Esophagus (tissue), 2 donors: ENCODE results near the gene ANXA8L1. TPM values are rescaled to one million over a fixed set of nuclear protein-coding genes. Genes with fewer than 3 reads are reported as not detected.
"Not testable (repeated sequence)": the region's sequence is repeated elsewhere in the genome, so short reads cannot be mapped to it uniquely, and the experiment has no call there.

Experiments used
- H3K27ac ChIP-seq, 2 donors: one replicate each; pipeline ENCODE4 v1.5.1; 2013; ENCODE audit warnings: low read depth in 2 of 2, mild to moderate bottlenecking in 2 of 2, inconsistent platforms in 1 of 2, low read length in 1 of 2, moderate library complexity in 1 of 2
- H3K27me3 ChIP-seq, 2 donors: one replicate each; pipeline ENCODE4 v1.6.1; 2013; ENCODE audit warnings: low read length in 2 of 2, control low read depth in 1 of 2, mild to moderate bottlenecking in 1 of 2; ENCODE audit not compliant: insufficient read depth in 2 of 2, control insufficient read depth in 1 of 2
- H3K36me3 ChIP-seq, 2 donors: one replicate each; pipeline ENCODE4 v1.6.1; 2013; ENCODE audit warnings: low read length in 1 of 2; ENCODE audit not compliant: control insufficient read depth in 2 of 2, insufficient read depth in 2 of 2
- H3K4me1 ChIP-seq, 2 donors: one replicate each; pipeline ENCODE4 v1.6.1; 2013; ENCODE audit warnings: low read length in 1 of 2; ENCODE audit not compliant: control insufficient read depth in 2 of 2, insufficient read depth in 2 of 2
- H3K4me3 ChIP-seq, 2 donors: one replicate each; pipeline ENCODE4 v1.5.1; 2013; ENCODE audit warnings: low read length in 2 of 2, mild to moderate bottlenecking in 2 of 2, low read depth in 1 of 2, moderate library complexity in 1 of 2
- H3K9me3 ChIP-seq, 2 donors: one replicate each; pipeline ENCODE4 v1.6.1; 2013; ENCODE audit warnings: mild to moderate bottlenecking in 2 of 2, low read depth in 1 of 2, low read length in 1 of 2, moderate library complexity in 1 of 2; ENCODE audit not compliant: control insufficient read depth in 2 of 2, insufficient read depth in 1 of 2
- WGBS, 2 donors: extraction: QIAGEN DNeasy Blood & Tissue Kit; methylation state at CpG; one replicate each; pipeline ENCODE4 v1.1.7; 2013; 5-methylcytosine and 5-hydroxymethylcytosine counted together
- polyA plus RNA-seq, 2 donors: library from polyadenylated mRNA; stranded (reverse); fragments of 200-250 nt; gene quantifications; one replicate each; pipeline ENCODE4 v1.2.3, GENCODE V29; 2013
- donor health status: healthy with polysubstance abuse.
- donor health status: Bipolar disorder and iron deficiency.

The ANXA8L1 gene
- polyA plus RNA-seq, 2 donors: 180 to 279 TPM

DNA sequence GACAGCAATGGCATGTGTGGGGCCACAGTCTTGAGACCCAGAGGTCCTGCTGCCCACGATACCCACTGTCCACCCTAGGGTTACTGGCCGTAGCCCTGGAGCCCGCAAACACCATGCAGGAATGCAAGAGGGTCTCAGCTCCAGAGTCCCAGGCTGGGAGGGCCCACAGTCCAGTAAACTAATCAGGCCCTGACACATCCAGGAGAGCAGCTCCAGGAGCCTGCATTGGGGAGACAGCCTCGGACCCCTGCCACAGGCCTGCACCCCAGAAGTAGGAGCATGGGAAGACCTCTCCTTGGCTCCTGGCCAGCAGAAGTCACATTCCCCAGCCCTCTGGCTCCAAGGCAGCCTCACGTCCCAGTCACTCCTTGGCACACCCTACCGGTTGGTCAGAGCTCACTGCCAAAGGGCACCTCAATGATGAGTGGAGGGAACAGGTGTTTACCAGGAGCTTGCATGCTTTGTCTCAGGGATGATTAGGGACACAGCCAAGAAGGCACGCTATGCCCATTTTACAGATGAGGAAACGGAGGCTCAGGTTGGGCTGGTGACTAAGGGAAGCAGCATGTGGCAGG is 7.8 kb upstream of the ANXA8L1 start:
- not testable (repeated sequence) for H3K4me3 ChIP-seq

DNA sequence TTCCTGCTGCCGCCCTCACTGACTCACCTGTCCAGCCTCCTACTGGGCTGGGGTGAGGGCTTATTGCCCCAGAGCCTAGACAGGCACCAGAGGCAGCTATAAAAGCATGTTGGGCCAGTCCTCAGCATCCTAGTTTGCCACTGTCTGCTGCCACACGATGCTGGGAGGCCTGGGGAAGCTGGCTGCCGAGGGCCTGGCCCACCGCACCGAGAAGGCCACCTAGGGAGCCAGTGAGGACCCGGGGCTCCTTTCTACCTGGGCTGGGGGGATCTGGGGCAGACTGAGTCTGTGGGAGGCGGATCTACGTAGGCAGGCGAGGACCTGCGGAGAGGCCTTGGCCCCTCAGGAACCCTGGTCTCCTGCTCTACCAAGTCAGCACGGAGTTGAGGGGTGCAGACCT is 6.6 kb upstream of the ANXA8L1 start:
- 91 to 92% methylated on average over 10 of the region's 11 CpGs for WGBS, 2 donors
- H3K9me3 ChIP-seq, H3K27me3 ChIP-seq, H3K36me3 ChIP-seq, H3K4me1 ChIP-seq, H3K4me3 ChIP-seq: not testable (repeated sequence)
- peak overlapping the region in 1 of 2 donors; percentile 64 for H3K27ac ChIP-seq

More for the DNA sequence above, 7.8 kb upstream of the ANXA8L1 start:
- peak overlapping the region in 1 of 2 donors; percentile 49 for H3K27ac ChIP-seq
- not testable (repeated sequence) for H3K4me1 ChIP-seq, H3K36me3 ChIP-seq, H3K9me3 ChIP-seq, H3K27me3 ChIP-seq
- WGBS, 2 donors: 72 to 91% methylated on average over 5 to 6 of the region's 8 CpGs

DNA sequence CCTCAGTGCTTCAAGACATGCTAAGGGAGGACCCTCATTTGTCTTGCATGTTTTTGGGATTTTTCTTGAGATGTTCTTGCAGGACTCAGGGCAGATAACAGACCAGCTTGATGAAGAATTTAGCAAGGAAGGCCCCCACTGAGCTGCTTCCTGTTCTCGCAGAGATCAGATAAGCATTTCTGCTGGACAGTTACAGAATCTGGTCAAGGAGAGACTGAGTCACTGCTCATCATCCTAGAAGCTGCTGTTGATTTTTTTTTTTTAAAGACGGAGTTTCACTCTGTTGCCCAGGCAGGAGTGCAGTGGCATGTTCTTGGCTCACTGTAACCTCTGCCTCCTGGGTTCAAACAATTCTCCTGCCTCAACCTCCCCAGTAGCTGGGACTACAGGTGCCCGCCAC is 1.2 kb upstream of the ANXA8L1 start:
- not testable (repeated sequence) for H3K27me3 ChIP-seq, H3K36me3 ChIP-seq
- WGBS, 2 donors: 57 to 80% methylated on average over 2 to 3 of the region's 3 CpGs

DNA sequence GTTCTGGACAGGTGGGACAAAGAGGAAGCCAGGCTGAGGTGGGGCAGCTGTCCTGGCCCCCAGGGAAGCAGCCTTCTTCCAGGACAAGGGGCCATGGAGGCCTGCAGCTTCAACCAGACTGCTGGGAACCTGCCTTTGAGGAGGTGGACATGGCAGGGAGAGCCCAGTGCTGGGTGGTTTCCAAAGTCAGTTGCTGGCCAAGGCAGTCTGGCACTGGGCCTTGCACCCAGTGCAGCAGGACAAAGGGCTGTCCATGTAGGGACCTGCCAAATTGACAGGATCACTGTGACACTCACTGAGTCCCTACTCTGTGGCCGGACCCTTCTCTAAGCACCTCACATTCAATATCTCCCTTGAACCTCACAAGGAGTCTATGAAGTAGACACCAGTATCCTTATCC is 1.4 kb downstream of the ANXA8L1 start:
- H3K27me3 ChIP-seq, H3K36me3 ChIP-seq, H3K27ac ChIP-seq, H3K4me1 ChIP-seq, H3K9me3 ChIP-seq, H3K4me3 ChIP-seq: not testable (repeated sequence)
- no CpG with 5 or more reads among the region's 1 CpG for WGBS, 2 donors

More for the DNA sequence above, 1.2 kb upstream of the ANXA8L1 start:
- not testable (repeated sequence) for H3K27ac ChIP-seq, H3K4me1 ChIP-seq, H3K4me3 ChIP-seq, H3K9me3 ChIP-seq

DNA sequence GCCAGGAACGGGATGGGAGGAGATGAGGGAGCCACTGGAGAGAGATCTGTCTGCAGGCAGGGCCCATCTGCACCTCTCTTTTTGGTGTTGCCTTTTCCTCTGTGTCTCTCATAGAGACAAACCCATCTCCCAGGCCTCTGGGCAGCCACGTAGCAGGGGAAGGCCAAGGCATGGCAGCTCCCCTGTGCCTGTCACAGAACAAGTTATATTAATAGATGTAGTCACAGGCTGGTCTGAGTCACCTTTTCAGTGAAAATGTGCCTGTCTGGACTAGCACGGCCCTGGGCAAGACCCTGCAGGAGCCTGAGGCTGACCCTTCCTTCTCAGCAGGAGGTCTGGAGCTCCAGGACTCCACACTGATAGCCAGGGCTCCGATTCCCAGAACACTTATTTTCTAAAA is 2.1 kb downstream of the ANXA8L1 start:
- H3K4me3 ChIP-seq, H3K27me3 ChIP-seq, H3K36me3 ChIP-seq, H3K9me3 ChIP-seq, H3K27ac ChIP-seq, H3K4me1 ChIP-seq: not testable (repeated sequence)
- 40% methylated on average over 1 of the region's 4 CpGs; no CpG with 5 or more reads in 1 of the 2 donors for WGBS, 2 donors

DNA sequence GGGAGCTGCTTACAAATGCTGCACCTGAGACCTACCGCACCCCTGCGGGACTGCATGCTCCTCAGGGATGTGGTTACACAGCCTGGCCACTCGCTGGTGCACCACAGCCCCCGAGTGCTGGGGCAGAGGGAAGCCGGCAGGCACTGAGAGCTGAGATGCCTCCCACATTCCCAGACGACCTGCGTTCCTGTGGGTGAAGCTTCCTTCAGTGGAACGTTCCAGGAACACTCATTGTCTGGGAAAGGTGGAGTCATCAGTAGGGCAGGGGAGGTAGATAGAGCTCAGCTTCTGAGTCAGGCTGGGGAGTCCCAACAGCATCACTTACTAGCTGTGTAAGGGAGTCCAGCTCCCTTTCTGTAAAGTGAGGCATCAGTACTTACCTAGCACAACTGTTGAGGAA is 2.5 kb downstream of the ANXA8L1 start:
- H3K27ac ChIP-seq, H3K9me3 ChIP-seq: not testable (repeated sequence)
- WGBS, 2 donors: 39% methylated on average over 6 of the region's 8 CpGs; no CpG with 5 or more reads in 1 of the 2 donors

DNA sequence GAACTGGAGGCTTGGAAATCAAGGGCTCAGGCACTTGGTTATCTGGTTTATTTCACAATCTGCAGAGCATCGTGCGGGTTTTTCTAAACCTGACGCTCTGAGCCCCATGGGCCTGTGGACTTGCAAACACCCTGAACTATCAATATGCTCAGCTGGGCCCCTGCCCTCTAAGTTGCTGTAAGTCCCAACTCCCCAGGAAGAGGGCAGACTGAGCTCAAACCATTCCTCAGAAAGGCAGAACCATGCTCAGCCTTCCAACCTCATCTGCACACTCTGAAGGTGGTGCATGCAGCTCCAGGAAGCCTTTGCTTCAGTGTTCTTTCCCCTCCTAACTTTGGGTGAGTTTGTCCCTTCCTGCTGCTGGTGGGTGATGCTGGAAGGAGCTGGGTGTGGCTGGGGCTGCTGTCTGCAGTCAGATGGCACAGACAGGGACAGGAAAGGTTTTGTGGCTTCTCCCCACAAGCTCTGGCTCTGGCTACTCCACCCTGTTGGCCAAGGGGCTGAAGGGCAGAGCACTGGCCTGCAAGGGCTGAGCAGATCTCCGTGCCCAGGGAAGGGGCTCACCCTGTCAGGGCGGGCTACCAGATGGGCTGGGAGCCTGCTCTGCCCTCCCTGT is 3.8 kb downstream of the ANXA8L1 start:
- H3K27me3 ChIP-seq, H3K4me3 ChIP-seq, H3K9me3 ChIP-seq, H3K4me1 ChIP-seq, H3K27ac ChIP-seq, H3K36me3 ChIP-seq: not testable (repeated sequence)
- 61% methylated on average over 2 of the region's 5 CpGs; no CpG with 5 or more reads in 1 of the 2 donors for WGBS, 2 donors

More for the DNA sequence above, 2.5 kb downstream of the ANXA8L1 start:
- not testable (repeated sequence) for H3K27me3 ChIP-seq, H3K4me3 ChIP-seq, H3K4me1 ChIP-seq, H3K36me3 ChIP-seq

DNA sequence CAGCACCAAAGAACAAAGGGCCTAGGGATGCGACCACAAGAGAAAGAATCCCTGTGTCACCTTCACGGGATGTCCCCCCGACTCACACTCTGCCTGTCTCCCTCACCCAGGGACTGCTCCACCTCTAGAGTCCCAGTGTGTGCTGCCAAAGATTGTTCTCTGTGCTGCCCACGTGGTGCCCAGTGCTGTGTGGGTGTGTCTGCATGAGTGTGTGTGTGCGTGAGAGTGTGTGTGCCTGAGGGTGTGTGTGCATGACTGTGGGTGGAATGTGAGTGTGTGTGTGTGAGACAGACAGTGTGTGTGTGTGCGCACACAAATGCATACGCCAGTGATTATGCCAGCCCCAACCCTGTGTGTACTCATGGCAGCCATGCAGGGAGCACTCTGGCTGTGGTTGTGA is 10.3 kb downstream of the ANXA8L1 start:
- not testable (repeated sequence) for H3K27me3 ChIP-seq, H3K4me1 ChIP-seq, H3K9me3 ChIP-seq, H3K27ac ChIP-seq, H3K4me3 ChIP-seq, H3K36me3 ChIP-seq
- no CpG with 5 or more reads among the region's 7 CpGs for WGBS, 2 donors

DNA sequence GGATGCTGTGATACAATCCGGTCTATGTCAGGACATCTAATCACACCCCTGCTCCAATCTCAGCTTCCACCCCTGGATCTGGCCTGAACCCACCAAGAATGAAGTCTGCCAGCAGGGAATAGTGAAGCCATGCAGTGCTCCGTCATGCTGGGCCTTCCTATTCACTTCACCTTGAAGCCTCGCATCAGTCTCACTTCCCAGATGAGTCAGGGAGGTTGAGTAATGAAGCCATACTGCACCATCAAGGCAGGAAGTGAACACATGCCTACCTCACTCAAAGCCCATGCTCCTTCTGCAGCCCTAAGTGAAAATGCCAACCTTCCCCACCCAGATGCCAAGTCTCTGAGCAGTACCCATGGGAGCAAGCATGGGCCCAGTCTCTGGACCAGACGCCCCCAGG is 11.1 kb downstream of the ANXA8L1 start:
- not testable (repeated sequence) for H3K4me1 ChIP-seq, H3K27ac ChIP-seq, H3K4me3 ChIP-seq, H3K36me3 ChIP-seq, H3K27me3 ChIP-seq, H3K9me3 ChIP-seq
- no CpG with 5 or more reads among the region's 4 CpGs for WGBS, 2 donors

DNA sequence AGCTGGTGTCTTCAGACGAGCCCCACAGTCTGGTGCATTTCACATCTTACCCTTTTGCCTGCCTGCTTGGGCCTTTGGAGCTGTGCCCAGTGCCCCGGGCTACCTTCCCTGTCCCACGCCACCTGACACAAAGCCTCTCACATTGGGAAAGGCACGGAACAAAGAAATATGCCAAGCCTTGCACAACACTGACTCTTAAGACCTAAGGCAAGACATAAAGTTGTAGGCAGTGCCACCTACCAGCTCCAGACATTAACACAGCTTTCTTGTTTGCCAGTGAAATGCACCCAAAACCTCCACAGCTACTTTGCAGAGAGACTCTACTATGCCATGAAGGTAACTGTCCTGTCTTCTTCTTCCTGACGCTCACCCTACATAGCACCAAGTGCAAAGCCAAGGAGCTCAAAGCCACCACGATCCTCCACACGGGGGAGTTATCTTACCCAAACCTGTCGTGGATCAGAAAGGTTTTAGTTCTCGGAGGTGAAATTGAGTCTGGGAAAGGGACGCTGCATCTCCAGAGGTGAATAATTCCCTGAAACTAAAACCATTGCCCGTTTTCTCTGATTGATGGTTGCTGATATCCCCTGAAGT is 11.8 kb downstream of the ANXA8L1 start:
- H3K9me3 ChIP-seq, H3K4me3 ChIP-seq, H3K36me3 ChIP-seq, H3K27me3 ChIP-seq, H3K27ac ChIP-seq, H3K4me1 ChIP-seq: not testable (repeated sequence)
- WGBS, 2 donors: no CpG with 5 or more reads among the region's 11 CpGs
